Muscle layer of duodenum (tissue), 2 donors: ENCODE results near the gene COBL.
"Not testable (repeated sequence)": the region's sequence is repeated elsewhere in the genome, so short reads cannot be mapped to it uniquely, and the experiment has no call there.

Source experiments
- H3K27ac ChIP-seq: one replicate; pipeline ENCODE4 v1.7.0; 2013; ENCODE audit warnings: mild to moderate bottlenecking, low read length
- H3K27me3 ChIP-seq: one replicate; pipeline ENCODE4 v1.7.0; 2013; ENCODE audit warnings: low read depth, mild to moderate bottlenecking, control low read depth, low read length
- H3K36me3 ChIP-seq, 2 donors: one replicate each; pipeline ENCODE4 v1.7.0; 2013; ENCODE audit warnings: low read length in 2 of 2, control low read depth in 1 of 2, mild to moderate bottlenecking in 1 of 2; ENCODE audit not compliant: insufficient read depth in 2 of 2, control insufficient read depth in 1 of 2
- H3K4me1 ChIP-seq, 2 donors: one replicate each; pipeline ENCODE4 v1.7.0; 2013; ENCODE audit warnings: low read length in 2 of 2, mild to moderate bottlenecking in 2 of 2, control low read depth in 1 of 2, moderate library complexity in 1 of 2; ENCODE audit not compliant: insufficient read depth in 2 of 2, control insufficient read depth in 1 of 2
- H3K4me3 ChIP-seq, 2 donors: one replicate each; pipeline ENCODE4 v1.7.0; 2013; ENCODE audit warnings: low read length in 2 of 2, low read depth in 1 of 2, mild to moderate bottlenecking in 1 of 2
- H3K9me3 ChIP-seq, 2 donors: one replicate each; pipeline ENCODE4 v1.7.0; 2013; ENCODE audit warnings: low read length in 2 of 2, control low read depth in 1 of 2, mild to moderate bottlenecking in 1 of 2; ENCODE audit not compliant: control insufficient read depth in 1 of 2
- donor health status: healthy.

Gene COBL

DNA sequence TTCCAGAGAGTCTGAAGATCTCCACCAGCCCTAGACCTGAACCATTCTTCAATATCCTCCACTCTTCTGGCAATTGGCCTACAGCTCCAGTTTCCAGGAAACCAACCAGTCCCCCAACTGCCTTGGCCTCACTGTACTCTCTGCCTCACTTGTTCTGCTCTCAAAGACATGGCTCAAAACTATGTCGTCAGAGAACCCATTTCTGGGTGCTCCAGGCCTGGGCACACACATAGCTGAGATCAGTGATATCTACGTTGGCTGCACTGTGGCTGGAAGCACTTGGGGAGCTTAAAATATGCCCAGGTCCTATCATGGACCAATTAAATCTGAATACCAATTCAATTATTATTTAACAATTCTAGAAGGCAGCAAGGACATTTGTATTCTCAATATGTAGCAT lies 93.1 kb downstream of the COBL start:
- Histone ChIP-seq H3K27me3 (no peaks in the 10 kb centered on the region), H3K36me3 (no peaks in the 10 kb centered on the region), H3K9me3 (no peaks in the 10 kb centered on the region), H3K4me1 (peaks cover 0 to 19% of the 10 kb centered on the region in 2 donors), H3K27ac (no peak overlapping the region), H3K4me3 (no peak overlapping the region)

DNA sequence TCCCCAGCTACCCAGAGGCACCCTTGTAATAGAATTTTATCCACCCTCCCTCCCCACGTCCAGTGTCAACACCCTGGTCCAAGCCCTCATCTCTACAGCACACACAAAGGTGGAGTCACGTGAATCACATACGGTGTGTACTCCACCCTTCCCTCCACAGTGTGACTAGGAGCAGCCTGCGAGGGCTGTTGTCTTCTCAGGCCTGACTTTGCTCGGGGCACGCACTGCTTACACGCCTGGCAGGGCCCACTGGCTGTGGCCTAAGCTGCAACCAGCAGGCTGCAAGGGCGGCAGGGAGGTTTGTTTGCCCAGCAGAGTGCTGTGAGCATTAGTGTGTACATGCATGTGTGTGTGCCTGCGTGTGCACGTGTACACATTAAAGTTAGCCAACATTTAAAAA lies 93.7 kb downstream of the COBL start:
- Histone ChIP-seq H3K27ac (no peak overlapping the region), H3K4me1 (peaks cover 0 to 19% of the 10 kb centered on the region in 2 donors), H3K36me3 (no peaks in the 10 kb centered on the region), H3K9me3 (no peaks in the 10 kb centered on the region), H3K27me3 (no peaks in the 10 kb centered on the region), H3K4me3 (no peak overlapping the region)

GRCh38 chr7:51220226-51220625 lies 96.4 kb downstream of the COBL start:
- Histone ChIP-seq H3K27me3 (no peaks in the 10 kb centered on the region), H3K9me3 (no peaks in the 10 kb centered on the region), H3K36me3 (no peaks in the 10 kb centered on the region), H3K4me1 (peaks cover 0 to 6% of the 10 kb centered on the region in 2 donors), H3K27ac (no peak overlapping the region), H3K4me3 (no peak overlapping the region)

- Histone ChIP-seq H3K9me3 (no peaks in the 10 kb centered on the region), H3K4me3 (no peak overlapping the region), H3K4me1 (no peaks in the 10 kb centered on the region), H3K27ac (no peak overlapping the region), H3K36me3 (no peaks in the 10 kb centered on the region), H3K27me3 (no peaks in the 10 kb centered on the region)
Observed at GRCh38 chr7:51219261-51219988, 97.2 kb downstream of the COBL start.

DNA sequence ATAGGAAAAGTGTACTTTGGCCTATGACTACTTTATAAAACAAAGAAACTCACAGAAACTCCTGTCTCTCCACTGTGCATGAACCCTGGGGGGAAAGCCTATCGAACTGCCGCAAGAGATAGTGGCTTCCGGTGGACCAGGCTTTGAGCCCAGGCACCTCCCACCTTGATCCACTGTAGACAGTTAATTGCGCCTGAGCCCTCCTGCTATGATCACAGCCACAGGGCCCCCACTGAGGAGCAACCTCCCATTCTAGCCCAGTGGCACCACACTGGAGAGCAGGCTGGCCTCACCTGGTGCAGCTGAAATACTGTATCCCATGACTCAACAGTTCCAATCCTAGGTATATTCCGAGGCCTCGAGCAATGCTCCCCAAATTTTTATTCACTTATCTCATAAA lies 98.8 kb downstream of the COBL start:
- no peak overlapping the region for H3K4me3 ChIP-seq
- no peaks in the 10 kb centered on the region for H3K36me3 ChIP-seq
- H3K9me3 ChIP-seq = no peaks in the 10 kb centered on the region
- no peaks in the 10 kb centered on the region for H3K4me1 ChIP-seq
- no peak overlapping the region for H3K27ac ChIP-seq
- H3K27me3 ChIP-seq = no peaks in the 10 kb centered on the region

DNA sequence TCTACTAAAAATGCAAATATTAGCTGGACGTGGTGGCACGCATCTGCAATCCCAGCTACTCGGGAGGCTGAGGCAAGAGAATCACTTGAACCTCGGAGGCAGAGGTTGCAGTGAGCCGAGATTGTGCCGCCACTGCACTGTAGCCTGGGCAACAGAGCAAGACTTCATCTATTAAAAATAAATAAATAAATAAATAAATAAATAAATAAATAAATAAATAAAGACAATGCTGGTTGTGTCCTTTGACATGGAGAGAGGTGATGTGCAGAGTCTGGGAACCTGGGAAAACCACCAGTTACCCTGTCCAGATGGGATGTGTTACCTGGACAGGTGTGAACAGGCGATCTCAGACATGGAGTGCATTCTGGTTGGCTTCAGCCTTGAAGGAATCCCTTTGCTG lies 102.5 kb downstream of the COBL start:
- no peak overlapping the region for H3K4me3 ChIP-seq

DNA sequence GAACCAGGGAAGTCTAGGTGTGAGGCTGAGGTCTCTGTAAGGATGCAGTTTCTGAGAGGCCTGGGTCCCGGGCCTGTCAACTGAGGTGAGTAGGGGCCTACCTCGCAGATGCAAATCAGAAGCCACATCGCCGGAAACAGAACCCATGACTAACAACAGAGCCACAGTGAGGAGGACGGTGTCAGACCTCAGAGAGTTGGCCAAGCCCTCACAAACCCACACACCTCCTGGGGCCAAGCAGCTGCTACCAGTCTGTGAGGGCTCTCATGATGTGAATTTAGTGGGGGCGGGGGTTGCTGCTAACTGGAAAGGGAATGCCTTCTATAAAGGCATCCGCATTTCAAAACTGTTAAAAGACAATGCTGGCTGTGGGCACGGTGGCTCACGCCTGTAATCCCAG lies 103.0 kb downstream of the COBL start:
- H3K9me3 ChIP-seq = no peaks in the 10 kb centered on the region
- no peak overlapping the region for H3K27ac ChIP-seq
- no peak overlapping the region for H3K4me3 ChIP-seq
- H3K27me3 ChIP-seq = no peaks in the 10 kb centered on the region
- no peaks in the 10 kb centered on the region for H3K36me3 ChIP-seq
- no peaks in the 10 kb centered on the region for H3K4me1 ChIP-seq

More for the DNA sequence above, 102.5 kb downstream of the COBL start:
- no peak overlapping the region for H3K27ac ChIP-seq
- no peaks in the 10 kb centered on the region for H3K9me3 ChIP-seq
- H3K4me1 ChIP-seq = no peaks in the 10 kb centered on the region
- H3K36me3 ChIP-seq = no peaks in the 10 kb centered on the region
- H3K27me3 ChIP-seq = no peaks in the 10 kb centered on the region

DNA sequence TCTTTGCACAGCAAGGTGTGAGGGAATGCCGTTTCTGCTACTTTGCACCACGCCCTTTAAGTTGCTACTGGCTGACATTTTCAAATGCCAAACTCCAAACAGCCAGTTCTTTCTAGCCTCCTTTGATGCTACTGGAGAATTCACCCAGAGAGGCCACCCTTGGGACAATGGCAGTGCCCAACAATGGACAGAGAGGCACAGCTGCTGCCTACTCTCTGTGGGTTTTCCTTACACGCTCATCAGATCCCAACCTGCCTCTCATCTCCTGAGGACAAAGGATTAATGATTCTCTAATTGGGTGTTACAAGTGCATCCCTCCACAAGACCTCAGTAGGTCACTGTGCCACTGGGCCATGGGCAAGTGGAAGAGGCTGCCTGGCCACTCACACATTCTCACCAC lies 105.8 kb downstream of the COBL start:
- H3K9me3 ChIP-seq = no peaks in the 10 kb centered on the region
- H3K27me3 ChIP-seq = no peaks in the 10 kb centered on the region
- H3K36me3 ChIP-seq = no peaks in the 10 kb centered on the region
- H3K4me3 ChIP-seq = no peak overlapping the region
- no peaks in the 10 kb centered on the region for H3K4me1 ChIP-seq
- H3K27ac ChIP-seq = no peak overlapping the region

DNA sequence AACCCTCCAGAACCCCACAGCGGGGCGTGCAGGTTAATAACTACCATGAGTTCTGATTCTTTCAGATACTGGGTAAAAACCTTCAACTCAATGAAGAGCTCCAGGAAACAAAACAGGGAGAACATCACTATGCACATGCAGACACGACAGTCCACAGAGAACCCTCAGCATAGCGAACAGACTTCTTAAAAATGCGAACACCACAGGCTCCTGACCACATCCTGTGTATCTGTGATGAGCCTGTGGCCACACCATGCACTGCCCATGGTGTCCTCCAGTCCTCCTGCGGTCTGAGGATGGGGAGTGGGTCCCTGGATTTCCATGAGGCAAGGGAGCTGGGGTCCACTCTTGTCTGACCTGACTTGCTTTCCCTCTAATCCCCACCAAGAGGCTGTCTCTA lies 107.2 kb downstream of the COBL start:
- no peaks in the 10 kb centered on the region for H3K27me3 ChIP-seq
- no peak overlapping the region for H3K4me3 ChIP-seq
- H3K9me3 ChIP-seq = no peaks in the 10 kb centered on the region
- no peak overlapping the region for H3K27ac ChIP-seq
- H3K4me1 ChIP-seq = no peaks in the 10 kb centered on the region
- H3K36me3 ChIP-seq = no peaks in the 10 kb centered on the region

GRCh38 chr7:51208125-51208524 lies 108.5 kb downstream of the COBL start:
- H3K4me3 ChIP-seq, H3K36me3 ChIP-seq, H3K27ac ChIP-seq, H3K4me1 ChIP-seq, H3K9me3 ChIP-seq, H3K27me3 ChIP-seq: not testable (repeated sequence)

GRCh38 chr7:51198654-51199053 lies 118.0 kb downstream of the COBL start:
- no peak overlapping the region for H3K27ac ChIP-seq
- peaks cover 0 to 4% of the 10 kb centered on the region in 2 donors for H3K9me3 ChIP-seq
- no peaks in the 10 kb centered on the region for H3K27me3 ChIP-seq

GRCh38 chr7:51190969-51191368 lies 125.6 kb downstream of the COBL start:
- Histone ChIP-seq H3K4me3 (no peak overlapping the region), H3K9me3 (no peaks in the 10 kb centered on the region), H3K36me3 (no peaks in the 10 kb centered on the region), H3K4me1 (peaks cover 0 to 29% of the 10 kb centered on the region in 2 donors), H3K27ac (no peak overlapping the region), H3K27me3 (no peaks in the 10 kb centered on the region)

More at GRCh38 chr7:51198654-51199053, 118.0 kb downstream of the COBL start:
- Histone ChIP-seq H3K36me3 (no peaks in the 10 kb centered on the region), H3K4me1 (no peaks in the 10 kb centered on the region), H3K4me3 (no peak overlapping the region)
